Thymus (tissue), 11 donors: Measurements from ENCODE around the gene MS4A8. TPM values are rescaled to one million over a fixed set of nuclear protein-coding genes. Genes with fewer than 3 reads are reported as not detected.

Source experiments
- DNase-seq, 9 donors: peaks; one replicate each; pipeline ENCODE4 v3.0.0-alpha.2; 2013; ENCODE audit warnings: low spot score in 9 of 9, low read depth in 6 of 9, missing footprints in 1 of 9
- H3K27ac ChIP-seq, 2 donors: one replicate each; pipeline ENCODE4 v1.5.1; 2013; ENCODE audit warnings: control low read depth in 1 of 2, low read depth in 1 of 2, low read length in 1 of 2, mild to moderate bottlenecking in 1 of 2, moderate library complexity in 1 of 2
- H3K27me3 ChIP-seq, 2 donors: one replicate each; pipeline ENCODE4 v1.5.1; 2013; ENCODE audit warnings: low read length in 1 of 2; ENCODE audit not compliant: control insufficient read depth in 2 of 2, insufficient read depth in 1 of 2
- H3K36me3 ChIP-seq, 2 donors: one replicate each; pipeline ENCODE4 v1.5.1; 2013; ENCODE audit warnings: low read length in 1 of 2, mild to moderate bottlenecking in 1 of 2, moderate library complexity in 1 of 2; ENCODE audit not compliant: control insufficient read depth in 2 of 2, insufficient read depth in 2 of 2
- H3K4me1 ChIP-seq, 2 donors: one replicate each; pipeline ENCODE4 v1.5.1; 2013; ENCODE audit warnings: low read length in 2 of 2; ENCODE audit not compliant: control insufficient read depth in 2 of 2, insufficient read depth in 2 of 2
- H3K4me3 ChIP-seq, 2 donors: one replicate each; pipeline ENCODE4 v1.5.1; 2013; ENCODE audit warnings: low read length in 2 of 2, control low read depth in 1 of 2, mild to moderate bottlenecking in 1 of 2
- H3K9me3 ChIP-seq, 2 donors: one replicate each; pipeline ENCODE4 v1.5.1; 2013; ENCODE audit warnings: low read length in 1 of 2, mild to moderate bottlenecking in 1 of 2; ENCODE audit not compliant: control insufficient read depth in 2 of 2, insufficient read depth in 1 of 2
- WGBS: extraction: QIAGEN DNeasy Blood & Tissue Kit; methylation state at CpG from one replicate; pipeline ENCODE4 v1.1.7; 2013; 5-methylcytosine and 5-hydroxymethylcytosine counted together
- polyA plus RNA-seq: library from polyadenylated mRNA; stranded (reverse); fragments of 200-250 nt; gene quantifications from one replicate; pipeline ENCODE4 v1.2.3, GENCODE V29; 2013
- total RNA-seq: library from RNA; stranded (reverse); fragments of 120-200 nt; gene quantifications from one replicate; pipeline ENCODE4 v1.2.4, GENCODE V29; 2013
- donor health status: healthy.

The MS4A8 gene
- total and polyA plus RNA-seq, 2 donors: 0.14 to 0.98 TPM

DNA sequence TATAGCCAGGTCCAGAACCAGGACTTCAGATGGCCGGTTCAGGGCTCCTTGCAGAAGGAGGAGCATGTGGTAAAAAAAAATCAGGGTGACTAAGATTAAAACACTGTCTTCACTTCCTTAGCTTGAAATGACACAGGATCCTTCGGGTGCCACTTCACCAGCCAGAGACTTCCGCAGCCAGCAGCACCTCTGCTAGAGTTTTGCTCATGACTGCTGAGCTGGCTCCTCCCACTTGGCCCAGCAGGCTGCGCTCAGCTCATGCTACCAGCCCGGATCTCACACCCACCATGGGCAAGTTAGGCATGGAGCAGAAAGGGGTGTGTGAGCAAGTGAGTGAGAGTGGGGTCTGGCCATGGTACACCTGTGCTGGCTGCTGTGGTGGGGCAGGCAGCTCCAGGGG is 18.5 kb downstream of the MS4A8 start:
- no peak overlapping the region for H3K4me3 ChIP-seq
- peaks cover 0 to 8% of the 10 kb centered on the region in 2 donors for H3K9me3 ChIP-seq
- no peaks in the 10 kb centered on the region for H3K4me1 ChIP-seq
- peaks cover 0 to 2% of the 10 kb centered on the region in 2 donors for H3K27me3 ChIP-seq
- H3K27ac ChIP-seq: no peak overlapping the region
- WGBS: 95% methylated on average over 5 of the region's 5 CpGs
- H3K36me3 ChIP-seq: no peaks in the 10 kb centered on the region
- no peak for DNase-seq

DNA sequence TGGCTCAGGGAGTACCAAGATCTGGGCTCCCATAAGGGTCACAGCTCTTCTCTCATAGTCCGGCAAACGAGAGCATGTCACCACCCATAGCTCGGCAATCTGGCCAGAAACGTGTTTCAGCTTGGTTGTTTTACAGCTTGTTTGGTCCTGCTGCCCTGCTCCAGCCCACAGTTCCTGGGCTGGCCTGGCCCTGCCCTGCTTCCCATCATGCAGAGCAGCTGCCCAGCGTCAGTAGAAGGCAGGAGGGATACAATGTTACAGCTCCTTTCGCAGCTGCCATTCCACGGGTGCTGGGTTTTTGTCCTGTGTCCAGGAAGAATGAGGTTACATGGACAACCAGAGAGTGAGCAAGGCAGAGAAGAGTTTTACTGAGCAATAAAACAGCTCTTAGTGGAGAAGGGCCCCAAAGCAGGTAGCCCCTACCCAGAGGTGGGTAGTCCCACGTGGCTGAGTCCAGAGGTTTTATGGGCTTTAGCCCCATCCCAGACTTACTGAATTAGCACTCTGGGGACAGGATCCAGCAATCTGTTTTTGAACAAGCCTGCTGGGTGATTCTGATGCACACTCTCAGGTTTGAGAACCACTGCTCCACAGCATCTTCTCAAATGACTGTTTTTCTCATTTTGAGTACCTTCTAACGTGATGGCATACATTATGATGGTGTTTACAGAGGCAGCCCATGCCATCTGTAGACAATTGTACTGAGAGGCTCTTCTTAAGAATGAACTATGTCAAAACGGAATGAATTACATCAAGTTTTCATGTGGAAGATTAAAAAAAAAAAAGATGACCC is 19.3 kb downstream of the MS4A8 start:
- H3K4me1 ChIP-seq: no peaks in the 10 kb centered on the region
- peaks cover 0 to 8% of the 10 kb centered on the region in 2 donors for H3K9me3 ChIP-seq
- DNase-seq: no peak
- no peak overlapping the region for H3K4me3 ChIP-seq
- 94% methylated on average over 10 of the region's 10 CpGs for WGBS
- H3K27ac ChIP-seq: no peak overlapping the region
- H3K36me3 ChIP-seq: no peaks in the 10 kb centered on the region
- peaks cover 0 to 2% of the 10 kb centered on the region in 2 donors for H3K27me3 ChIP-seq

DNA sequence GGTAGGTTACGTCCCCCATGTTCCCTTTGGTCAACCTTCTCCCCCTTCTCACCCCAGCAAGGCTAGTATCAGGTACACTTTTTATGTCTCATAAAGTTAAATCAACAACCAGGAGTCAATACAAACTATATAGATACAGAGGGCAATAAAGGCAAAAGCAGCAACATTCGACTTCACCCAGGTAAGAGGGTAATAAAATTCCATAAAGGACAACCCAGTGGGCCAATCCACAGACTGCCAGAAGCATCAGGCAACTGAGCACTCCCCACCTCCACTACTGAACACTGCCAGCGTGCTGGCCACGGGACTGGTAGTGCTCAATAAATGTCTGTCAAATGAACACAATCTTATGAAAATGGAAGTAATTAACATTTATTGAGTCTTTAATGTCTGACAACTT is 20.0 kb downstream of the MS4A8 start:
- H3K4me3 ChIP-seq: no peak overlapping the region
- 94% methylated on average over 4 of the region's 4 CpGs for WGBS

DNA sequence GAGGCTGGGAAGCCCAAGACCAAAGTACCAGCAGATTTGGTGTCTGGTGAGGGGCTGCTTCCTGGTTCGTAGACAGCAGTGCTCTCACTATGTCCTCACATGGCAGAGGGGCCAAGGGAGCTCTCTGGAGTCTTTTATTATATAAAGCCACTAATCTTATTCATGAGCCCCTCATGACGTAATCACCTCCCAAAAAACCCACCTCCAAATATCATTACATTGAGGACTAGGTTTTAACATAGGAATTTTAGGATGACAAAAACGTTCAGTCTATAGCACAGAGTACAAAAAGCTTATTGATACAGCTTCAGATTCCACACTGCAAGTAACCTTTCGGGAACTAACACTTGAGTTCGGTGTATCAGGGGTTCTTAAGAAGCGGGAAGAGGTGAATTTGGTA is 21.0 kb downstream of the MS4A8 start:
- WGBS: 94% methylated on average over 6 of the region's 6 CpGs
- Histone ChIP-seq H3K36me3 (no peaks in the 10 kb centered on the region), H3K27me3 (peaks cover 0 to 2% of the 10 kb centered on the region in 2 donors), H3K4me1 (no peaks in the 10 kb centered on the region), H3K4me3 (no peak overlapping the region), H3K27ac (no peak overlapping the region), H3K9me3 (peaks cover 0 to 8% of the 10 kb centered on the region in 2 donors)
- no peak for DNase-seq

More for the DNA sequence above, 20.0 kb downstream of the MS4A8 start:
- no peaks in the 10 kb centered on the region for H3K4me1 ChIP-seq
- H3K27ac ChIP-seq: no peak overlapping the region
- H3K9me3 ChIP-seq: peaks cover 0 to 8% of the 10 kb centered on the region in 2 donors
- no peak for DNase-seq
- H3K36me3 ChIP-seq: no peaks in the 10 kb centered on the region
- H3K27me3 ChIP-seq: peaks cover 0 to 2% of the 10 kb centered on the region in 2 donors

DNA sequence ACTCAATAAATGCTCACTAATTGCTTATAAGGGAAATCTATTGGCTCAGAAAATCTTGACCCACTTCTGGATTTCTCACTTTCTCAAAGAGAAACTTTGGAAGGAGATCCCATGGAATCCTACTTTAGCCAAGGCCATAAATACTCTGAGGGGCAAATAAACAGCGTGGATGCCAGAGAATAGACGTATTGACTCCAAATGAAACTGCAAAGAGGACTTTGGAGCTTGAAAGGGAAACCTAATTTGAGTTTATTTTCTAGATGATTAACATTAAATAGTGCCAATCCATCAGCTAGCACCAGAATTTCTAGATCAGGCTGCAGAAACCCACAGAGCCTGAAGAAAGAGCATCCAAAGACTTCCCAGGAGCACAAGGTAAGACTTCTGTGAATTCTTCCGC is 25.0 kb downstream of the MS4A8 start, which contains the start of gene MS4A18:
TSS of gene MS4A18 (plus strand) at position 301 of the 400 bp plus-strand sequence.
- H3K9me3 ChIP-seq: no peaks in the 10 kb centered on the region
- DNase-seq: no peak
- H3K27ac ChIP-seq: no peak within 1 kb of the TSS
- WGBS: 93% methylated on average over 3 of the region's 3 CpGs
- no peaks in the 10 kb centered on the region for H3K27me3 ChIP-seq
- H3K4me3 ChIP-seq: no peak within 1 kb of the TSS
- H3K4me1 ChIP-seq: no peaks in the 10 kb centered on the region
- H3K36me3 ChIP-seq: no peaks in the 10 kb centered on the region

DNA sequence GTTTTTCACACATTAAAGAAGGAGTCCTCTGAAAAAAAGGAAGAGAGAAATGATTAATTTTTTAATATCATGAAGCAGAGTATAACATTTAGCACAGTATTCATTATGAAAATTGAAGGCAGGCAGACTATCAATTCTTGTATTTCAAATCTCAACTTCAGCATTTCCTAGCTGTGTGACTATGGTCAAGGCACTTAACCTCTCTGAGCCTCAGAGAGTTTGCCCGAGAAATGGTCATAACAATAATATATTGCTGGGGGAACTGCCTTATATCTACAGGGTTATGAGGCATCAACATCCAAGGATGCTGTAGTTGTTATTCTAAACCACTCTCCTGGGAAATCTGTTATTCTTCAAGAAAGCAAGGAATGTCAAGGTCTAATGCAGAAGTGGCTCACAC is 26.2 kb downstream of the MS4A8 start:
- no peaks in the 10 kb centered on the region for H3K4me1 ChIP-seq
- no peaks in the 10 kb centered on the region for H3K9me3 ChIP-seq
- DNase-seq: no peak
- peaks cover 0 to 2% of the 10 kb centered on the region in 2 donors for H3K27me3 ChIP-seq
- WGBS: 91% methylated on average over 1 of the region's 1 CpG
- no peaks in the 10 kb centered on the region for H3K36me3 ChIP-seq
- H3K27ac ChIP-seq: no peak overlapping the region
- no peak overlapping the region for H3K4me3 ChIP-seq

DNA sequence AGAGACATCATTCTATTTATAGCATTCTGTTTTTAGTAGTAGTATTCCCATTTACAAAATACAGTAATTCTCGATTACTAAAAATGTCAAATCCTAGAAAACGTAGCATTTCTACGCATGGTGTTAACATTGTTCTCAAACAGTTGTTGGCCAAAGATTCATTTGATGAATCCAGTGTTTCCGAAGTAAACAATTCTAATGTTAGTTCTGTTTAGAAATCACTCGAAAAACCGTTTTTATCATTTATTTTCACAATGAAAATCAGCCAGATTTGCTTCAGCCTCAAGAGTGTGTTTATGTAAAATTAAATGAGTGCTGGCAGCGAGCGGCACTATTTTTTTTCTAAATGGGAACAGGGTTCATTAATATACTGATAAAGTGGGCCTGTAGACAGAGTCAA is 32.2 kb downstream of the MS4A8 start:
- Histone ChIP-seq H3K36me3 (no peaks in the 10 kb centered on the region), H3K4me1 (no peaks in the 10 kb centered on the region), H3K9me3 (no peaks in the 10 kb centered on the region), H3K27me3 (peaks cover 0 to 2% of the 10 kb centered on the region in 2 donors), H3K27ac (no peak overlapping the region), H3K4me3 (no peak overlapping the region)
- 97% methylated on average over 8 of the region's 8 CpGs for WGBS
- DNase-seq: no peak

DNA sequence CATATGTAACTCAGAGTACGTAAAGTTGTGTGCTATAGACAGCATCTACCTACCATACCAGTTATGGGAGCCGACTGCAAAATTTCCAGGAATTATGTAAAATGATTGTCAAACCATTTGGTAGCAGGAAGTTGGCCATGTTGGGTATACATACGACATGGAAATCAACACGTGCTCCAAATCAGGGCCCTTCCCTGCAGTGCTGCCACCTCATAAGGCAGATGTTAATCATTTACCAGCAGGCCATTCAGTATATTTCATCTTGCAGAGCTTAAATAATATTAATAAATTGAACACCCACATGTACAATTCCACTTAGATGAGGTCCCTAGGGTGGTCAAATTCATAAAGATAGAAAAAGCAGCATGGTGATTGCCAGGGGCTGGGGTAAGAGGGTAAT is 34.9 kb downstream of the MS4A8 start:
- no peaks in the 10 kb centered on the region for H3K4me1 ChIP-seq
- H3K4me3 ChIP-seq: no peak overlapping the region
- H3K27me3 ChIP-seq: peaks cover 0 to 2% of the 10 kb centered on the region in 2 donors
- no peak overlapping the region for H3K27ac ChIP-seq
- no peak for DNase-seq
- no peaks in the 10 kb centered on the region for H3K36me3 ChIP-seq
- H3K9me3 ChIP-seq: no peaks in the 10 kb centered on the region
- WGBS: 97% methylated on average over 4 of the region's 4 CpGs

DNA sequence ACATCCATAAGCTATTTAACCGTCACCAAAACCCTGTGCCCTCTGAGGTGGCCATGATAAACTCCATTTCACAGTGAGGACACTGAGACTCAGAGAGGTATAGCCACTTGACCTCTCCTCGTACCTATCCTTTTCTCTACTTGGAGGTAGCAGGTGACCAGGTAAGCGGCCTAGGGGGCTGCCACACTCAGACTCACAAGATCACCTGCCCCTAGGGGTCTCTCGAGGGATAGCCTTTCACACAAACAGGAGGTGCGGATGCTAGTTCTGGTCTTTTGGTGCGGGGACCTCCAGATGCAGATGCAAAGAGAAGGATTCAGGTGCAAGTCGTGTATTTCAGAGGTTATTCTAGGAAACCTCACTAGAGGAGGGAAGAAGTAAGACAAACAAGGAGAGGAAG is 39.7 kb downstream of the MS4A8 start:
- H3K27ac ChIP-seq: no peak overlapping the region
- no peaks in the 10 kb centered on the region for H3K9me3 ChIP-seq
- no peak for DNase-seq
- H3K4me1 ChIP-seq: no peaks in the 10 kb centered on the region
- no peak overlapping the region for H3K4me3 ChIP-seq
- no peaks in the 10 kb centered on the region for H3K36me3 ChIP-seq
- WGBS: 82% methylated on average over 7 of the region's 7 CpGs
- no peaks in the 10 kb centered on the region for H3K27me3 ChIP-seq
